T-helper 17 cell (primary cell): ENCODE measurements around the gene NREP. TPM values are rescaled to one million over a fixed set of nuclear protein-coding genes. Genes with fewer than 3 reads are reported as not detected.

ENCODE experiments used
- ATAC-seq: fragments of 150-1000 bp; cut with Tn5 transposase; 2 replicates; pipeline ENCODE4 v1.10.0; 2021; ENCODE audit warnings: mild to moderate bottlenecking, moderate library complexity
- DNase-seq, 3 donors: peaks; one replicate each; pipeline versions ENCODE4 v3.0.0 to v3.0.0-alpha.2; 2020 to 2021
- H3K9me3 ChIP-seq: one replicate; pipeline ENCODE4 v1.7.0; 2013; ENCODE audit warnings: low read length, mild to moderate bottlenecking; ENCODE audit not compliant: control insufficient read depth, poor library complexity, severe bottlenecking
- H3K27ac Mint-ChIP-seq: one replicate; pipeline ENCODE4 v1.8.0; 2022; ENCODE audit warnings: mild to moderate bottlenecking, moderate library complexity, mixed read lengths
- H3K27me3 Mint-ChIP-seq: one replicate; pipeline ENCODE4 v1.8.0; 2022; ENCODE audit warnings: mixed read lengths
- H3K36me3 Mint-ChIP-seq: one replicate; pipeline ENCODE4 v1.8.0; 2022; ENCODE audit warnings: low read depth, mixed read lengths
- H3K4me1 Mint-ChIP-seq: one replicate; pipeline ENCODE4 v1.8.0; 2022; ENCODE audit warnings: mild to moderate bottlenecking, mixed read lengths
- H3K4me3 Mint-ChIP-seq: one replicate; pipeline ENCODE4 v1.8.0; 2022; ENCODE audit warnings: mild to moderate bottlenecking, moderate library complexity, mixed read lengths
- total RNA-seq, 4 donors: library from RNA in 2 of 4; stranded (reverse) in 2 of 4; gene quantifications; one replicate each; pipeline ENCODE4 v1.2.3 and lab custom pipeline; 2022 to 2026

NREP gene
- total RNA-seq, 2 donors from 2014 or later = 1.3 to 6.5 TPM

DNA sequence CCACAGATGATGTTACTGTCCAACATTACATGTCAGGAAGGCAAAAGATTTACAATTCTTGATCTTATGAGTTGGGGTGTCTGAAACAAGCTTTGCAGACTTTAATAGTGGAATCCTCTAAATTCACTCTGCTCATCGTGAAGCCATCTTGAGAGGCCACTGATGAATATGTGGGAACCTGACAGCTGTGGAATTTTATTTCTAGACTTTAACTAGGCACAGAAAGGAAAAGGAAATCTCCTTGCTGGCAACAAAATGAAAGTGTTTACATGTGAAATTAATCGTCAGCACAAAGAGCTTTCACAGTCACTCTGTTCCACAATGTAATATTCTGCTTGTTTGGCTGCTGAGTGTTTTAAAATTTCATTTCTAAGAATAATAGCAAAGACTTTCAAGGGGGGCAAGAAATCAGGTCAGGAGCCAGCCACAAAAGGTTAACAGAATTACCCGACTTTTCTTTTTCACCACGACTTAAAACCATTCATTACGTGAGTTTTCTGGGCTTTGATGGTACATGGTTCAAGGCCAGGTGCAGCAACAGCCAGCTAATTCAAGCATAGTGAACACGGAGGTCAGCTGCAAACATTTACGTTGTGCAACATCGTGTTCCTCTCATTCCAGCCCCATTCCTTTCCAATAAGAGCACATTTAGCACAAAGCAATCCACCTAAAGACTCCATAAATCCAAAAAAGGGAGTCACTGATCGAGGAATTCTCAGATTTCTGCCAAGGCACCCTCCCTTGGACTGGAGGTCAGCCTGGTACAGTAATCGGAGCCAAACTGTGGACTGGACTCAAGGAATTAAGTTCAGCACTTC is 14.6 kb downstream of the NREP start:
- Mint-ChIP-seq H3K36me3 (no peaks in the 10 kb centered on the region), H3K4me3 (no peak overlapping the region), H3K27ac (no peak overlapping the region), H3K4me1 (peaks cover 2% of the 10 kb centered on the region), H3K27me3 (peaks cover 36% of the 10 kb centered on the region)
- no peak for ATAC-seq
- no peak for DNase-seq
- no peaks in the 10 kb centered on the region for H3K9me3 ChIP-seq

- H3K4me3 Mint-ChIP-seq = no peak overlapping the region
- H3K36me3 Mint-ChIP-seq = no peaks in the 10 kb centered on the region
- no peak for ATAC-seq
- peaks cover 2% of the 10 kb centered on the region for H3K4me1 Mint-ChIP-seq
- peaks cover 28% of the 10 kb centered on the region for H3K27me3 Mint-ChIP-seq
- no peaks in the 10 kb centered on the region for H3K9me3 ChIP-seq
- H3K27ac Mint-ChIP-seq = no peak overlapping the region
- no peak for DNase-seq
Measured at GRCh38 chr5:111741278-111741677, 15.7 kb downstream of the NREP start.

DNA sequence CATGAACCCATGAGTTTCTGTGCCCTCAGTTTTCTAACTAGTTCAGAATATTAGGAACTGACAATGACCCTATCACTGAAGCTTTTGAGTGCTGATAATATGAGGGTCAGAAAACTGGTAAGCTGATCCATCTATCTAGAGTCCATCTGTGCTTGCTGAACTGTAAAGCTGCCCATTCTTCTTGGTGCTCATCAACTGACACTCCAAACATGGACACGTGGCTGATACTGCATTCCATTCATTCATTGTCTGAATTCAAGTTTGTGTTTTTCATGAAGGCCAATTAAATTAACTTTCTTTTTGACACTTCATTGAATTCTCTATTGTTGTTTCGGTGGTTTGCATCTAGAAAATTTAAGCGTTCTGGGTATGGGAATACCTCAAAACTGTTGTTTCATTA is 17.6 kb downstream of the NREP start:
- Mint-ChIP-seq H3K4me3 (no peak overlapping the region), H3K27me3 (peaks cover 28% of the 10 kb centered on the region), H3K27ac (no peak overlapping the region), H3K36me3 (no peaks in the 10 kb centered on the region), H3K4me1 (peaks cover 2% of the 10 kb centered on the region)
- DNase-seq (no peak), ATAC-seq (no peak)
- no peaks in the 10 kb centered on the region for H3K9me3 ChIP-seq

- Mint-ChIP-seq H3K27me3 (peaks cover 26% of the 10 kb centered on the region), H3K27ac (no peak overlapping the region), H3K4me3 (no peak overlapping the region), H3K36me3 (no peaks in the 10 kb centered on the region), H3K4me1 (peaks cover 2% of the 10 kb centered on the region)
- DNase-seq = no peak
- ATAC-seq = no peak
- H3K9me3 ChIP-seq = no peaks in the 10 kb centered on the region
Measured at GRCh38 chr5:111738118-111738517, 18.9 kb downstream of the NREP start.

GRCh38 chr5:111737716-111738115 is 19.3 kb downstream of the NREP start:
- Mint-ChIP-seq H3K4me1 (peaks cover 2% of the 10 kb centered on the region), H3K4me3 (no peak overlapping the region), H3K27ac (no peak overlapping the region), H3K36me3 (no peaks in the 10 kb centered on the region), H3K27me3 (peaks cover 26% of the 10 kb centered on the region)
- DNase-seq (no peak), ATAC-seq (no peak)
- H3K9me3 ChIP-seq = no peaks in the 10 kb centered on the region

- H3K27ac Mint-ChIP-seq = no peak overlapping the region
- no peak for DNase-seq
- no peak overlapping the region for H3K4me3 Mint-ChIP-seq
- peaks cover 4% of the 10 kb centered on the region for H3K4me1 Mint-ChIP-seq
- H3K36me3 Mint-ChIP-seq = no peaks in the 10 kb centered on the region
- no peaks in the 10 kb centered on the region for H3K9me3 ChIP-seq
- ATAC-seq = no peak
- H3K27me3 Mint-ChIP-seq = peaks cover 11% of the 10 kb centered on the region
Measured at GRCh38 chr5:111735583-111736270, 21.3 kb downstream of the NREP start.

DNA sequence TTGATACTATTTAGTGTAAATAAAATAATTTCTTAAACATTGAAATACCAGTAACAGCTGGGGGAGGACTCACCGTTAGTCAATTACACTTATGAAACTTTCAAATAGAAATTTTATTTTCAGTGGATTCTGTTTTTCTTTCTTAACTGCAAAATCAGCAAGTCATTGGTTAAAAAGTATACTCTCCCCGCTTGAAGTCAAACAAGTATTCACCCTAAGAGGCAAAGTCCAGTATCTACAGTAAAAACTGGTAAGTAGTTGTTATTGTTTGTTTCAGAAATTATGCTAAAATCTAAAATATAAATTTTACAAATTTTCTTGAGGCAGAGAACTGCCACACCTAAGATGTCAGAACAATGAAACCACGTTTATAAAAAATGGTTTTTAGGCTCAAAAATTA is 22.4 kb downstream of the NREP start:
- ATAC-seq = no peak
- Mint-ChIP-seq H3K4me1 (peaks cover 4% of the 10 kb centered on the region), H3K4me3 (no peak overlapping the region), H3K27ac (no peak overlapping the region), H3K27me3 (peaks cover 8% of the 10 kb centered on the region), H3K36me3 (no peaks in the 10 kb centered on the region)
- no peak for DNase-seq
- H3K9me3 ChIP-seq = no peaks in the 10 kb centered on the region

DNA sequence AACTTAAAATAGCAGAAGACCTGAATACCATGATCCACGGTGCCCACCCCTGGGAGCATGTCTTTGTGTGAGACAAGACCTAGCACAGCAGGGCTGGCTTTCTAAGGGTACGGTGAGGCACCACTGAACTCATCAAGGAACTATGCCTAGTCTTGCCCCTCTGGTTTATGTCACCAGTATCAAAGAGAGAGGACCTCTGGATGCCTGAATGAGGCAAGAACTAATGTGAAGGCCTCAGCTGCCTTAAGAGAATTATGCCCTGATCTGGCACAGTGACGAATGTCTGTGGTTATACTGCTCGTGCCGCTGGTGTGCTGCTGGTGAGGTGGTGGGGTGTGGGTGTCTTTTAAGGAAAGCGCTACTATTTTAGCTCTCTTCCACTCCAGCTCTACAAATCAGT is 23.0 kb downstream of the NREP start:
- Mint-ChIP-seq H3K4me3 (no peak overlapping the region), H3K4me1 (peaks cover 4% of the 10 kb centered on the region), H3K36me3 (no peaks in the 10 kb centered on the region), H3K27ac (no peak overlapping the region), H3K27me3 (peaks cover 7% of the 10 kb centered on the region)
- ATAC-seq = no peak
- H3K9me3 ChIP-seq = no peaks in the 10 kb centered on the region
- DNase-seq = no peak

DNA sequence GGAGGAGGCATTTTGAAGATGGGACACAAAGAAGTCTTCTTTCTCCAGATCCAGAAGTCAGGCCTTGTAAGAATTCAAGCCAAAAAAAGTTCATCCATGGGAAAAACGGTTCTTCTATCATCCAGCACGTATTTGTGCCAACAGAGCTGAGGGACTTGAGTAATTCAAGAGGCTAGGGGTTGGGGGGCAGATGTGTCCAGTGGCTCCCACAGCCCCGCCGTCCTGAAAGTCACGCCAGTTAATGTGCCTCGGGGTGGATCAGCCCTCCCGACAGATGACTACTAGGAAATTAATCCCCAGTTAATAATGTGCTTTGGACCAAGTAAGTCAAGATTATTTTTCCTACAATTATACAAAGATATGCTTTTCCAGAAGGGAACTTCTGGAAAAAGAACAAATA is 23.4 kb downstream of the NREP start:
- Mint-ChIP-seq H3K4me1 (peaks cover 2% of the 10 kb centered on the region), H3K27ac (no peak overlapping the region), H3K36me3 (no peaks in the 10 kb centered on the region), H3K27me3 (peaks cover 9% of the 10 kb centered on the region), H3K4me3 (no peak overlapping the region)
- no peaks in the 10 kb centered on the region for H3K9me3 ChIP-seq
- no peak for ATAC-seq
- DNase-seq = no peak

- H3K36me3 Mint-ChIP-seq = no peaks in the 10 kb centered on the region
- no peak overlapping the region for H3K4me3 Mint-ChIP-seq
- no peak overlapping the region for H3K27ac Mint-ChIP-seq
Measured at GRCh38 chr5:111731638-111732037, 25.4 kb downstream of the NREP start.

DNA sequence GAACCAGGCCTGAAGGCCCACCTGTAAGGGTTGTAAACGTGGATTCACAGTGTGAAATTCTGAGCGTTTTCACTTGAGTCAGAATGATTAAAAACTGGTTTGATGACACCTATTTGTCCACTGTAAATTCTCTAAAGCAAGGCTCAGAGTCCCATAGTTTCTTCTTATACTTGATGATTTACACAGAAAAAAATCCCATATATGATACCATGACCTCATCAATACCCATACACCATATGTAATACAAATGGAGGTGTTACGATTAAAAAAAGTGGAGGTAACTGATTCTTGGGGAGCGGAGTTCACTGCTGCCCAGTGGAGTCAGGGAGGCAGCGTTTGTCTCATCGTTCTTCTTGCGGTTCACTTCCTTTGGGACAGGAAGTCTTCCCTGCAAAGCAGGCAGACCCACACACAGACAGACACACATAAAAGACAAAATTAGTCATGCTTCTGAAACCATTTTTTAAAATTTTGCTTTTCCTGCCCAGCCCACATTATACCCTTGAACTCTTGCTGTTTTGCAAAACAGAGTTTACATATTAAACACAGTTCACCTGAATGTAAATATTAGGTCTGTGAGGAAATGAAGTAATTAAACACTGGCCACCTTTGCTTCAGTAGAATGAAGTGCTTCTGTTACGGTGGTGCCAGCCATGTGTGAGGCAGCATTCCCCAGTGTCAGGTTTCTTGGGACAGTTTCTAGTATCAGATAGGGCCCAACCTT is 26.2 kb downstream of the NREP start:
- Mint-ChIP-seq H3K4me3 (no peak overlapping the region), H3K4me1 (peaks cover 2% of the 10 kb centered on the region), H3K36me3 (no peaks in the 10 kb centered on the region), H3K27me3 (peaks cover 17% of the 10 kb centered on the region), H3K27ac (no peak overlapping the region)
- H3K9me3 ChIP-seq = no peaks in the 10 kb centered on the region
- ATAC-seq (no peak), DNase-seq (no peak)

More at GRCh38 chr5:111731638-111732037, 25.4 kb downstream of the NREP start:
- H3K27me3 Mint-ChIP-seq = peaks cover 13% of the 10 kb centered on the region
- peaks cover 2% of the 10 kb centered on the region for H3K4me1 Mint-ChIP-seq
- H3K9me3 ChIP-seq = no peaks in the 10 kb centered on the region
- no peak for ATAC-seq
- no peak for DNase-seq

DNA sequence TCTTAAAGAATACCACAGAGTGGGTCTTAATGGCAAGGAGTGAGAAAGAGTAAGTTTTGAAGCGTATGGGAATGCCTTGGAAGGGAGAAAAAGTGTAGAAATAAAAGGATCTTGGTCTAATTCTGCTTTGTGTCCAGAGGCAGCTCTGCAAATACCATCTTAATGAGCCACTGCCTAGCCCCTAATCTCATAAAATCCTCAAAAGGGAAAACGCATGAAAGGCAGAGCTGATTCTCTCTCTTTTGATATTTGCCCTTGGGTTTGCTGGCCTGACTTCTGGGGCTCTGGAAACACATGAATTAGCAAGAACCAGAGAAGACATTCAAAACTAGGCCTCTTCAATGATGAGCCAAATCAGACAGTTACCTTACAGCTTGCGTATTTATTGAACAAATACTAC is 28.1 kb downstream of the NREP start:
- no peak overlapping the region for H3K27ac Mint-ChIP-seq
- ATAC-seq = no peak
- no peaks in the 10 kb centered on the region for H3K9me3 ChIP-seq
- no peaks in the 10 kb centered on the region for H3K36me3 Mint-ChIP-seq
- H3K4me3 Mint-ChIP-seq = no peak overlapping the region
- DNase-seq = no peak
- H3K4me1 Mint-ChIP-seq = peaks cover 2% of the 10 kb centered on the region
- H3K27me3 Mint-ChIP-seq = peaks cover 11% of the 10 kb centered on the region

GRCh38 chr5:111726986-111727385 is 30.0 kb downstream of the NREP start:
- DNase-seq = no peak
- Mint-ChIP-seq H3K36me3 (no peaks in the 10 kb centered on the region), H3K4me3 (no peak overlapping the region), H3K27me3 (peaks cover 11% of the 10 kb centered on the region), H3K27ac (no peak overlapping the region), H3K4me1 (peaks cover 2% of the 10 kb centered on the region)
- H3K9me3 ChIP-seq = no peaks in the 10 kb centered on the region
- ATAC-seq = no peak
